CD4-positive, alpha-beta T cell (primary cell): ENCODE data around the gene EGFL8. TPM values are rescaled to one million over a fixed set of nuclear protein-coding genes. Genes with fewer than 3 reads are reported as not detected.

Experiments used
- ATAC-seq: fragments of 200-7000 bp; cut with Tn5 transposase; one replicate; pipeline ENCODE4 v1.10.0; 2022; ENCODE audit warnings: mild to moderate bottlenecking; ENCODE audit not compliant: poor library complexity
- CTCF ChIA-PET: fragments of 350-600 bp; sonication (Branson Sonifier 250); formaldehyde crosslinking; loops from one replicate; lab custom pipeline; 2021; ENCODE audit warnings: antibody characterized with exemption, inconsistent platforms; lab: Charles Lee
- POLR2A ChIA-PET: fragments of 350-600 bp; sonication (Branson Sonifier 250); formaldehyde crosslinking; loops from one replicate; lab custom pipeline; 2021; ENCODE audit warnings: antibody characterized with exemption, inconsistent platforms; lab: Charles Lee
- DNase-seq, 14 experiments: peaks; one replicate each; pipeline ENCODE4 v3.0.0-alpha.2; 2013 to 2020; ENCODE audit warnings: mixed read lengths in 2 of 14
- H3K27ac ChIP-seq, 2 donors: one replicate each; pipeline versions ENCODE4 v1.5.1 to v1.7.0; 2013; ENCODE audit warnings: low read length in 2 of 2, low read depth in 1 of 2, mild to moderate bottlenecking in 1 of 2
- H3K27me3 ChIP-seq, 2 experiments: 1 replicate in 1 of 2; 2 replicates in 1 of 2; pipeline versions ENCODE4 v1.6.1 to v1.7.0; 2013; ENCODE audit warnings: low read length in 2 of 2, control low read depth in 1 of 2, mild to moderate bottlenecking in 1 of 2, moderate library complexity in 1 of 2; ENCODE audit not compliant: insufficient read depth in 2 of 2, control insufficient read depth in 1 of 2
- H3K36me3 ChIP-seq: one replicate; pipeline ENCODE4 v1.6.1; 2013; ENCODE audit warnings: low read length, control low read depth; ENCODE audit not compliant: insufficient read depth
- H3K4me1 ChIP-seq: one replicate; pipeline ENCODE4 v1.6.1; 2013; ENCODE audit warnings: low read length, control low read depth; ENCODE audit not compliant: insufficient read depth
- H3K4me3 ChIP-seq: one replicate; pipeline ENCODE4 v1.5.1; 2013; ENCODE audit warnings: mild to moderate bottlenecking, low read length, moderate library complexity
- H3K9me3 ChIP-seq, 2 experiments: 1 replicate in 1 of 2; 2 replicates in 1 of 2; pipeline versions ENCODE4 v1.6.1 to v1.7.0; 2013; ENCODE audit warnings: low read length in 2 of 2, mild to moderate bottlenecking in 2 of 2, control low read depth in 1 of 2, moderate library complexity in 1 of 2; ENCODE audit not compliant: control insufficient read depth in 1 of 2, insufficient read depth in 1 of 2
- H3K27ac Mint-ChIP-seq: one replicate; pipeline ENCODE4 v1.8.0; 2020; ENCODE audit warnings: mixed read lengths
- H3K27me3 Mint-ChIP-seq: one replicate; pipeline ENCODE4 v1.8.0; 2021; ENCODE audit warnings: mixed read lengths
- H3K36me3 Mint-ChIP-seq: one replicate; pipeline ENCODE4 v1.8.0; 2021; ENCODE audit warnings: low read depth, mixed read lengths
- H3K4me1 Mint-ChIP-seq: one replicate; pipeline ENCODE4 v1.8.0; 2021; ENCODE audit warnings: low read depth, mixed read lengths
- H3K4me3 Mint-ChIP-seq: one replicate; pipeline ENCODE4 v1.8.0; 2020; ENCODE audit warnings: mild to moderate bottlenecking, mixed read lengths
- H3K9me3 Mint-ChIP-seq: one replicate; pipeline ENCODE4 v1.8.0; 2020; ENCODE audit warnings: mixed read lengths
- intact Hi-C, 2 experiments: fragments of 100-400 bp; cut with DNase I in 1 of 2; cut with micrococcal nuclease in 1 of 2; formaldehyde crosslinking; loops; one replicate each; pipeline versions ENCODE4 v1.15.1 to v1.9.0; 2023 to 2025; cut with DNase I, micrococcal nuclease
- total RNA-seq, 174 experiments: library from RNA in 2 of 174; stranded (reverse) in 2 of 174; gene quantifications; one replicate each; pipeline ENCODE4 v1.2.3 and lab custom pipeline; 2021 to 2026
- TF ChIP-seq, protein P1 (sequence below): fragments of 200-600 bp; IDR thresholded peaks from one replicate; pipeline ENCODE4 v1.8.0; 2022; ENCODE audit warnings: antibody characterized with exemption, mild to moderate bottlenecking

EGFL8 gene
- total RNA-seq, 2 experiments from 2014 or later = 13.1 to 13.8 TPM

DNA sequence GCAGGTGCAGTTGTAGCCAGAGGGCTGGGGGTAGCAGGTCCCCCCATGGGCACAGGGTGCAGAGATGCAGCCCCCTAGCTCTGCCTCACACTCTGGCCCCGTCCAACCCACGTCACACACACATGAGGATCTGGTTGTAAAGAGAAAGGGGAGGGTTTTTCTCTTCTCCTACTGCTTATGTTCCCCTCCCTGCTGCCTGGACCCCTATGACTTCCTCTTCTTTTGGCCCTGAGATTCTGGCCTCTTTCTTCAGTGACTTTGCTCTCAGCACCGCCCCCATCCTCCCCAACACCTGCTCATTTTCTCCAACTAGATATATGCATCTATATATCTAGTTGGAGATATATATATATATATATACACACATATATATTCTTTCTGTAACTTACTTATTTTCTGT is 49.7 kb downstream of the EGFL8 start:
- no peaks in the 10 kb centered on the region for H3K4me1 Mint-ChIP-seq
- DNase-seq (no peak), ATAC-seq (no peak)
- ChIA-PET POLR2A (no interaction called here), CTCF (interaction anchor here (0.6 kb wide), 1 partner anchor 82 kb away, joined by 3 read pairs; no protein-coding TSS in a partner anchor)
- intact Hi-C loops = no loop called here
- no peaks in the 10 kb centered on the region for H3K4me1 ChIP-seq
- no peak overlapping the region for H3K27ac Mint-ChIP-seq
- H3K27ac ChIP-seq = no peak overlapping the region
- TF ChIP-seq, protein P1, sequence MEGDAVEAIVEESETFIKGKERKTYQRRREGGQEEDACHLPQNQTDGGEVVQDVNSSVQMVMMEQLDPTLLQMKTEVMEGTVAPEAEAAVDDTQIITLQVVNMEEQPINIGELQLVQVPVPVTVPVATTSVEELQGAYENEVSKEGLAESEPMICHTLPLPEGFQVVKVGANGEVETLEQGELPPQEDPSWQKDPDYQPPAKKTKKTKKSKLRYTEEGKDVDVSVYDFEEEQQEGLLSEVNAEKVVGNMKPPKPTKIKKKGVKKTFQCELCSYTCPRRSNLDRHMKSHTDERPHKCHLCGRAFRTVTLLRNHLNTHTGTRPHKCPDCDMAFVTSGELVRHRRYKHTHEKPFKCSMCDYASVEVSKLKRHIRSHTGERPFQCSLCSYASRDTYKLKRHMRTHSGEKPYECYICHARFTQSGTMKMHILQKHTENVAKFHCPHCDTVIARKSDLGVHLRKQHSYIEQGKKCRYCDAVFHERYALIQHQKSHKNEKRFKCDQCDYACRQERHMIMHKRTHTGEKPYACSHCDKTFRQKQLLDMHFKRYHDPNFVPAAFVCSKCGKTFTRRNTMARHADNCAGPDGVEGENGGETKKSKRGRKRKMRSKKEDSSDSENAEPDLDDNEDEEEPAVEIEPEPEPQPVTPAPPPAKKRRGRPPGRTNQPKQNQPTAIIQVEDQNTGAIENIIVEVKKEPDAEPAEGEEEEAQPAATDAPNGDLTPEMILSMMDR = no peak
- H3K36me3 Mint-ChIP-seq = no peaks in the 10 kb centered on the region
- H3K27me3 Mint-ChIP-seq = no peaks in the 10 kb centered on the region
- H3K9me3 ChIP-seq = no peaks in the 10 kb centered on the region
- no peak overlapping the region for H3K4me3 Mint-ChIP-seq
- no peak overlapping the region for H3K4me3 ChIP-seq
- H3K9me3 Mint-ChIP-seq = no peaks in the 10 kb centered on the region
- peaks cover 0 to 3% of the 10 kb centered on the region in 2 experiments for H3K27me3 ChIP-seq
- H3K36me3 ChIP-seq = no peaks in the 10 kb centered on the region

DNA sequence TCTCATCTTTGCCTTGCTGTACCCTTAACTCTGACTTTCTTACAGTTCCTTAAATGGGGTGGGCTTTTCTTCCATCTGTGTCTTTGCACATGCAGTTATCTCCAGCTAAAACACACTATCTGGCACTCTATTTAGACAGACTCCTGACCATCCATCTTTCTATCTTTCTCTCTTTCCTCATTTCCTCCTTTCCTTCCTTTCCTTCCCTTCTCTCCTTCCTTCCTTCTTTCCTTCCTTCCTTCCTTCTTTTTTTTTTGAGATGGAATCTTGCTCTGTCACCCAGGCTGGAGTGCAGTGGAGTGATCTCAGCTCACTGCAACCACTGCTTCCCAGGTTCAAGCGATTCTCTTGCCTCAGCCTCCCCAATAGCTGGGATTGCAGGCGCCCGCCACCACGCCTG is 51.2 kb downstream of the EGFL8 start:
- intact Hi-C loops = no loop called here

DNA sequence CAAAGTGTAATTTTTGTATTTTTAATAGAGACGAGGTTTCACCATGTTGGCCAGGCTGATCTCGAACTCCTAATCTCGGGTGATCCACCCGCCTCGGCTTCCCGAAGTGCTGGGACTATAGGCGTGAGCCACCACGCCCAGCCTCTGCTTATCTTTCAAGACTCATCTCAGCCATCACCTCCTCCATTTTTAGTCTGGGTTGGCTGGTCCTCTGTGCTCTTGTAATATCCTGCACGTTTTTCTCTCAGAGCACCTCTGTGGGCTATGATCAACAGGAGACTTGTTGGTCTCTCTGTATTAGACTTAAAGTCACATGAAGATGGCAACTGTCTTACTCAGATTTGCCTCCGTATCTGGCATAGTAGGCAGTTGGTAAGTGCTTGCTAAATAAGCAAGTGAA is 51.9 kb downstream of the EGFL8 start:
- H3K9me3 ChIP-seq = no peaks in the 10 kb centered on the region
- no peak overlapping the region for H3K4me3 Mint-ChIP-seq
- DNase-seq (no peak), ATAC-seq (no peak)
- TF ChIP-seq, protein P1 = no peak
- H3K9me3 Mint-ChIP-seq = no peaks in the 10 kb centered on the region
- ChIA-PET POLR2A (no interaction called here), CTCF (no interaction called here)
- H3K4me3 ChIP-seq = no peak overlapping the region
- intact Hi-C loops = no loop called here
- no peaks in the 10 kb centered on the region for H3K27me3 Mint-ChIP-seq
- H3K27me3 ChIP-seq = peaks cover 0 to 3% of the 10 kb centered on the region in 2 experiments
- H3K36me3 Mint-ChIP-seq = no peaks in the 10 kb centered on the region
- H3K27ac Mint-ChIP-seq = no peak overlapping the region
- H3K27ac ChIP-seq = no peak overlapping the region
- no peaks in the 10 kb centered on the region for H3K4me1 Mint-ChIP-seq
- H3K4me1 ChIP-seq = no peaks in the 10 kb centered on the region
- H3K36me3 ChIP-seq = no peaks in the 10 kb centered on the region

More for the DNA sequence above, 51.2 kb downstream of the EGFL8 start:
- Mint-ChIP-seq H3K27me3 (no peaks in the 10 kb centered on the region), H3K4me3 (no peak overlapping the region), H3K27ac (no peak overlapping the region), H3K9me3 (no peaks in the 10 kb centered on the region), H3K36me3 (no peaks in the 10 kb centered on the region), H3K4me1 (no peaks in the 10 kb centered on the region)
- DNase-seq (no peak), ATAC-seq (no peak)
- TF ChIP-seq, protein P1 = no peak
- Histone ChIP-seq H3K4me3 (no peak overlapping the region), H3K27ac (no peak overlapping the region), H3K36me3 (no peaks in the 10 kb centered on the region), H3K27me3 (peaks cover 0 to 3% of the 10 kb centered on the region in 2 experiments), H3K9me3 (no peaks in the 10 kb centered on the region), H3K4me1 (no peaks in the 10 kb centered on the region)
- POLR2A ChIA-PET = no interaction called here
- CTCF ChIA-PET = no interaction called here
